Peyer's patch (tissue), 4 donors: ENCODE data around the gene CAP2. TPM values are rescaled to one million over a fixed set of nuclear protein-coding genes. Genes with fewer than 3 reads are reported as not detected.

ENCODE experiments used
- DNase-seq, 3 donors: peaks; one replicate each; pipeline ENCODE4 v3.0.0-alpha.2; 2017 to 2019
- H3K27ac ChIP-seq, 4 donors: fragments of 200-600 bp; sonication (generic); one replicate each; pipeline ENCODE4 v1.5.1; 2016 to 2019
- H3K27me3 ChIP-seq, 2 donors: fragments of 200-600 bp; sonication (generic); one replicate each; pipeline ENCODE4 v1.5.1; 2019
- H3K36me3 ChIP-seq, 3 donors: fragments of 200-600 bp; sonication (generic); one replicate each; pipeline ENCODE4 v1.5.1; 2016 to 2019
- H3K4me1 ChIP-seq, 4 donors: fragments of 200-600 bp; sonication (generic); one replicate each; pipeline ENCODE4 v1.5.1; 2016 to 2019
- H3K4me3 ChIP-seq, 4 donors: fragments of 200-600 bp; sonication (generic); 1 replicate in 3 of 4; 2 replicates in 1 of 4; pipeline ENCODE4 v1.5.1; 2016 to 2019; ENCODE audit warnings: mild to moderate bottlenecking in 1 of 4
- H3K9me3 ChIP-seq, 4 donors: fragments of 200-600 bp; sonication (generic); one replicate each; pipeline ENCODE4 v1.5.1; 2016 to 2019; ENCODE audit warnings: mild to moderate bottlenecking in 1 of 4
- CTCF ChIP-seq, 6 experiments: fragments of 450-650 bp in 4 of 6; fragments of 200-600 bp in 2 of 6; sonication (generic) in 1 of 6; IDR thresholded peaks; one replicate each; pipeline ENCODE4 v1.5.1; 2017 to 2019; ENCODE audit warnings: antibody characterized with exemption in 6 of 6, mild to moderate bottlenecking in 3 of 6, moderate library complexity in 1 of 6
- POLR2A ChIP-seq, 2 donors: fragments of 450-650 bp; IDR thresholded peaks; one replicate each; pipeline ENCODE4 v1.5.1; 2017; ENCODE audit warnings: antibody characterized with exemption in 2 of 2, mild to moderate bottlenecking in 2 of 2, moderate library complexity in 2 of 2
- total RNA-seq, 4 donors: library from RNA; depleted of rRNA; stranded (reverse); fragments of >200 nt; gene quantifications; one replicate each; pipeline ENCODE4 v1.1.0, GENCODE V29; 2016

CAP2 gene
- total RNA-seq, 4 donors from 2014 or later, result 1.7 to 3.2 (median 2.4) TPM

GRCh38 chr6:17365961-17366360 lies 27.4 kb upstream of the CAP2 start:
- TF ChIP-seq POLR2A (IDR thresholded peaks at IDR 0.05) (no peak), CTCF (IDR thresholded peaks at IDR 0.05) (no peak)
- Histone ChIP-seq H3K9me3 (peaks cover 0 to 11% (median 0%) of the 10 kb centered on the region in 4 donors), H3K27me3 (no peaks in the 10 kb centered on the region), H3K27ac (no peak overlapping the region), H3K4me1 (no peaks in the 10 kb centered on the region), H3K36me3 (no peaks in the 10 kb centered on the region), H3K4me3 (no peak overlapping the region)
- no peak for DNase-seq

GRCh38 chr6:17367868-17368267 lies 25.5 kb upstream of the CAP2 start:
- Histone ChIP-seq H3K4me3 (no peak overlapping the region), H3K9me3 (peaks cover 0 to 11% (median 0%) of the 10 kb centered on the region in 4 donors), H3K27me3 (no peaks in the 10 kb centered on the region), H3K4me1 (no peaks in the 10 kb centered on the region), H3K27ac (no peak overlapping the region), H3K36me3 (no peaks in the 10 kb centered on the region)
- TF ChIP-seq CTCF (IDR thresholded peaks at IDR 0.05), result no peak
- TF ChIP-seq POLR2A (IDR thresholded peaks at IDR 0.05), result no peak
- DNase-seq, result no peak

- no peaks in the 10 kb centered on the region for H3K27me3 ChIP-seq
- peak overlapping the region in 1 of 4 donors; percentile 28 for H3K27ac ChIP-seq
- no peak overlapping the region for H3K4me3 ChIP-seq
- H3K9me3 ChIP-seq, result no peaks in the 10 kb centered on the region
- DNase-seq, result no peak
- H3K36me3 ChIP-seq, result no peaks in the 10 kb centered on the region
- no peak for TF ChIP-seq POLR2A (IDR thresholded peaks at IDR 0.05)
- no peak for TF ChIP-seq CTCF (IDR thresholded peaks at IDR 0.05)
- H3K4me1 ChIP-seq, result no peaks in the 10 kb centered on the region
Observed at GRCh38 chr6:17381424-17382147, 11.8 kb upstream of the CAP2 start.

- Histone ChIP-seq H3K9me3 (no peaks in the 10 kb centered on the region), H3K27me3 (no peaks in the 10 kb centered on the region), H3K27ac (no peak overlapping the region), H3K4me3 (no peak overlapping the region), H3K4me1 (no peaks in the 10 kb centered on the region), H3K36me3 (no peaks in the 10 kb centered on the region)
- TF ChIP-seq CTCF (IDR thresholded peaks at IDR 0.05), result no peak
- TF ChIP-seq POLR2A (IDR thresholded peaks at IDR 0.05), result no peak
- DNase-seq, result no peak
Observed at GRCh38 chr6:17385660-17386059, 7.7 kb upstream of the CAP2 start.

- Histone ChIP-seq H3K27ac (no peak overlapping the region), H3K4me3 (no peak overlapping the region), H3K9me3 (no peaks in the 10 kb centered on the region), H3K4me1 (no peaks in the 10 kb centered on the region), H3K36me3 (no peaks in the 10 kb centered on the region), H3K27me3 (no peaks in the 10 kb centered on the region)
- TF ChIP-seq CTCF (IDR thresholded peaks at IDR 0.05) (no peak), POLR2A (IDR thresholded peaks at IDR 0.05) (no peak)
- DNase-seq, result no peak
Observed at GRCh38 chr6:17388365-17388764, 5.0 kb upstream of the CAP2 start.
